Tibial nerve (tissue), 4 donors: ENCODE measurements around the gene KIF3C.
A peak's percentile ranks its signal among the peaks of the same experiment; 100 is the strongest.

Source experiments
- EP300 ChIP-seq, 2 donors: sonication (generic); formaldehyde crosslinking; IDR thresholded peaks; one replicate each; pipeline ENCODE4 v1.6.1; 2017; ENCODE audit warnings: antibody characterized with exemption in 2 of 2, mild to moderate bottlenecking in 1 of 2
- TF ChIP-seq, protein P1 (sequence below), 5 experiments: fragments of 200-600 bp in 3 of 5; fragments of 450-650 bp in 2 of 5; sonication (generic) in 3 of 5; IDR thresholded peaks; one replicate each; pipeline ENCODE4 v1.5.1; 2016 to 2019; ENCODE audit warnings: antibody characterized with exemption in 5 of 5, mild to moderate bottlenecking in 3 of 5, moderate library complexity in 2 of 5

- TF ChIP-seq, protein P1, sequence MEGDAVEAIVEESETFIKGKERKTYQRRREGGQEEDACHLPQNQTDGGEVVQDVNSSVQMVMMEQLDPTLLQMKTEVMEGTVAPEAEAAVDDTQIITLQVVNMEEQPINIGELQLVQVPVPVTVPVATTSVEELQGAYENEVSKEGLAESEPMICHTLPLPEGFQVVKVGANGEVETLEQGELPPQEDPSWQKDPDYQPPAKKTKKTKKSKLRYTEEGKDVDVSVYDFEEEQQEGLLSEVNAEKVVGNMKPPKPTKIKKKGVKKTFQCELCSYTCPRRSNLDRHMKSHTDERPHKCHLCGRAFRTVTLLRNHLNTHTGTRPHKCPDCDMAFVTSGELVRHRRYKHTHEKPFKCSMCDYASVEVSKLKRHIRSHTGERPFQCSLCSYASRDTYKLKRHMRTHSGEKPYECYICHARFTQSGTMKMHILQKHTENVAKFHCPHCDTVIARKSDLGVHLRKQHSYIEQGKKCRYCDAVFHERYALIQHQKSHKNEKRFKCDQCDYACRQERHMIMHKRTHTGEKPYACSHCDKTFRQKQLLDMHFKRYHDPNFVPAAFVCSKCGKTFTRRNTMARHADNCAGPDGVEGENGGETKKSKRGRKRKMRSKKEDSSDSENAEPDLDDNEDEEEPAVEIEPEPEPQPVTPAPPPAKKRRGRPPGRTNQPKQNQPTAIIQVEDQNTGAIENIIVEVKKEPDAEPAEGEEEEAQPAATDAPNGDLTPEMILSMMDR (IDR thresholded peaks at IDR 0.05), result no peak
- TF ChIP-seq EP300 (IDR thresholded peaks at IDR 0.05), result peak in 1 of 2 donors; percentile 59
Measured at GRCh38 chr2:25972049-25972823, 10.1 kb downstream of the KIF3C start.
